ENCODE measurements around the gene SLC26A4. TPM values are rescaled to one million over a fixed set of nuclear protein-coding genes. Genes with fewer than 3 reads are reported as not detected.
"Not testable (repeated sequence)": the region's sequence is repeated elsewhere in the genome, so short reads cannot be mapped to it uniquely, and the experiment has no call there.

SLC26A4 gene
- total RNA-seq, 1 donor from 2014 or later: 1.0 TPM

- intact Hi-C loops (cut with DNase I): no loop called here
- H3K4me3 ChIP-seq: no peak overlapping the region
- peaks cover 9% of the 10 kb centered on the region for H3K36me3 ChIP-seq
- H3K4me1 ChIP-seq: no peaks in the 10 kb centered on the region
- no peak overlapping the region for H3K27ac ChIP-seq
- no peaks in the 10 kb centered on the region for H3K9me3 ChIP-seq
- TF ChIP-seq, protein P1, sequence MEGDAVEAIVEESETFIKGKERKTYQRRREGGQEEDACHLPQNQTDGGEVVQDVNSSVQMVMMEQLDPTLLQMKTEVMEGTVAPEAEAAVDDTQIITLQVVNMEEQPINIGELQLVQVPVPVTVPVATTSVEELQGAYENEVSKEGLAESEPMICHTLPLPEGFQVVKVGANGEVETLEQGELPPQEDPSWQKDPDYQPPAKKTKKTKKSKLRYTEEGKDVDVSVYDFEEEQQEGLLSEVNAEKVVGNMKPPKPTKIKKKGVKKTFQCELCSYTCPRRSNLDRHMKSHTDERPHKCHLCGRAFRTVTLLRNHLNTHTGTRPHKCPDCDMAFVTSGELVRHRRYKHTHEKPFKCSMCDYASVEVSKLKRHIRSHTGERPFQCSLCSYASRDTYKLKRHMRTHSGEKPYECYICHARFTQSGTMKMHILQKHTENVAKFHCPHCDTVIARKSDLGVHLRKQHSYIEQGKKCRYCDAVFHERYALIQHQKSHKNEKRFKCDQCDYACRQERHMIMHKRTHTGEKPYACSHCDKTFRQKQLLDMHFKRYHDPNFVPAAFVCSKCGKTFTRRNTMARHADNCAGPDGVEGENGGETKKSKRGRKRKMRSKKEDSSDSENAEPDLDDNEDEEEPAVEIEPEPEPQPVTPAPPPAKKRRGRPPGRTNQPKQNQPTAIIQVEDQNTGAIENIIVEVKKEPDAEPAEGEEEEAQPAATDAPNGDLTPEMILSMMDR (IDR thresholded peaks at IDR 0.05): no peak
- no peak for DNase-seq
- no peak for ATAC-seq
- H3K27me3 ChIP-seq (ENCODE audit: low read depth): no peaks in the 10 kb centered on the region
Observed at GRCh38 chr7:107631588-107632491, 28.8 kb upstream of the SLC26A4 start.

DNA sequence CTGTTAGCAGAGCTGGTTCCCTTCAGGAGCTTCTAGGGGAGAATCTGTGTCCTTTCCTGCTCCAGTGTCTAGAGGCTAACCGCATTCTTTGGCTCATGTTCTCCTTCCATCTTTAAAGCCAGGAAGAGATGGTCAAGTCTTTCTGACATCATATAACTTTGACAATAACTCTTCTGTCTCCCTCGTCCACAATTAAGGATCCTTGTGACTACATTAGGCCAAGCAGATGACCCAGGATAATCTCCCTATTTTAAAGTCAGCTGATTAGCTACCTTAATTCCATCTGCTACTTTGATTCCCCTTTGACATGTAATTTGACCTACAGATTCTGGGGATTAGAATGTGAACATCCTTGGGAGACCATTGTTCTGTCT is 28.1 kb upstream of the SLC26A4 start:
- TF ChIP-seq, protein P1 (IDR thresholded peaks at IDR 0.05): no peak
- Histone ChIP-seq H3K27ac (no peak overlapping the region), H3K9me3 (no peaks in the 10 kb centered on the region), H3K27me3 (ENCODE audit: low read depth) (no peaks in the 10 kb centered on the region), H3K4me3 (no peak overlapping the region), H3K36me3 (peaks cover 9% of the 10 kb centered on the region), H3K4me1 (no peaks in the 10 kb centered on the region)
- DNase-seq (no peak), ATAC-seq (no peak)
- intact Hi-C loops (cut with DNase I): no loop called here

- no peak overlapping the region for H3K4me3 ChIP-seq
- intact Hi-C loops (cut with DNase I): no loop called here
- no peak overlapping the region for H3K27ac ChIP-seq
- ATAC-seq (no peak), DNase-seq (no peak)
- no peaks in the 10 kb centered on the region for H3K27me3 ChIP-seq (ENCODE audit: low read depth)
- TF ChIP-seq, protein P1 (IDR thresholded peaks at IDR 0.05): no peak
- no peaks in the 10 kb centered on the region for H3K9me3 ChIP-seq
- H3K36me3 ChIP-seq: no peaks in the 10 kb centered on the region
- H3K4me1 ChIP-seq: no peaks in the 10 kb centered on the region
Observed at GRCh38 chr7:107638594-107638993, 22.0 kb upstream of the SLC26A4 start.

DNA sequence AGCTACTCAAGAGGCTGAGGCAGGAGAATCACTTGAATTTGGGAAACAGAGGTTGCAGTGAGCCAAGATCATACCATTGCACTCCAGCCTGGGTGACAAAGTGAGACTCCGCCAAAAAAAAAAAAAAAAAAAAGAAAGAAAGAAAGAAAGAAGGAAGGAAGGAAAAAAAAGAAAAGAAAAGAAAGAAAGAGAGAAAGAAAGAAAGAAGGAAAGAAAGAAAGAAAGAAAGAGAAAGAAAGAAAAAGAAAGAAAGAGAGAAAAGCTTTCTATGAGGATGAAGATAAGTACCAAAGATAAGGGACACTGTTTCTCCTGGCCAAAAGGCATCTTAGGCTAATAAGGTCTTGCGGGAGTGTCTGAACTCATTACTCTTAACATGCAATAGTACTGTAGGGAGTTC is 21.6 kb upstream of the SLC26A4 start:
- H3K4me1 ChIP-seq; ATAC-seq; H3K4me3 ChIP-seq; H3K27me3 ChIP-seq (ENCODE audit: low read depth); intact Hi-C loops (cut with DNase I); DNase-seq; H3K27ac ChIP-seq; H3K9me3 ChIP-seq; H3K36me3 ChIP-seq: not testable (repeated sequence)

GRCh38 chr7:107641676-107642075 is 19.0 kb upstream of the SLC26A4 start:
- ATAC-seq: no peak
- Histone ChIP-seq H3K36me3 (no peaks in the 10 kb centered on the region), H3K4me1 (peaks cover 11% of the 10 kb centered on the region), H3K4me3 (no peak overlapping the region), H3K27me3 (ENCODE audit: low read depth) (no peaks in the 10 kb centered on the region), H3K27ac (no peak overlapping the region), H3K9me3 (no peaks in the 10 kb centered on the region)
- no peak for DNase-seq
- intact Hi-C loops (cut with DNase I): no loop called here
- TF ChIP-seq, protein P1 (IDR thresholded peaks at IDR 0.05): no peak

- H3K27me3 ChIP-seq (ENCODE audit: low read depth): no peaks in the 10 kb centered on the region
- intact Hi-C loops (cut with DNase I): no loop called here
- TF ChIP-seq, protein P1 (IDR thresholded peaks at IDR 0.05): no peak
Observed at GRCh38 chr7:107642501-107642900, 18.1 kb upstream of the SLC26A4 start.

More at GRCh38 chr7:107642501-107642900, 18.1 kb upstream of the SLC26A4 start:
- Histone ChIP-seq H3K9me3 (no peaks in the 10 kb centered on the region), H3K27ac (no peak overlapping the region), H3K36me3 (no peaks in the 10 kb centered on the region), H3K4me1 (peaks cover 11% of the 10 kb centered on the region), H3K4me3 (no peak overlapping the region)
- ATAC-seq: no peak
- no peak for DNase-seq

All from lower lobe of right lung (tissue), 2 donors.